Right hindlimb (tissue), 1 donor: ENCODE data around the gene MYO1F.
A peak's percentile ranks its signal among the peaks of the same experiment; 100 is the strongest.
"Not testable (repeated sequence)": the region's sequence is repeated elsewhere in the genome, so short reads cannot be mapped to it uniquely, and the experiment has no call there.

Experiments used
- DNase-seq: peaks from one replicate; pipeline ENCODE4 v3.0.0-alpha.2; 2018

Gene MYO1F

DNA sequence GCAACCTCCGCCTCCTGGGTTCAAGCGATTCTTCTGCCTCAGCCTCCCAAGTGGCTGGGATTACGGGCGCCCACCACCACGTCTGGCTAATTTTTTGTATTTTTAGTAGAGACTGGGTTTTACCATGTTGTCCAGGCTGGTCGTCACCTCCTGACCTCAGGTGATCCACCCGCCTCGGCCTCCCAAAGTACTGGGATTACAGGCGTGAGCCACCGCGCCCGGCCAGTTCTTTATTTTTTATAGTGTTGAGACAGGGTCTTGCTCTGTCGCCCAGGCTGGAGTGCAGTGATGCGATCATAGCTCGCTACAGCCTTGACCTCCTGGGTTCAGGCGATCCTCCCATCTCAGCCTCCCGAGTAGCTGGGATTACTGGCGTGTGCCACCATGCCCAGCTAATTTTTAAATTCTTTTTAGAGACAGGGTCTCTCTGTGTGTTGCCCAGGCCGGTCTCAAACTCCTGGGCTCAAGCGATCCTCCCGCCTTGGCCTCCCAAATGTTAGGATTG is 62.7 kb downstream of the MYO1F start:
- DNase-seq: not testable (repeated sequence)

DNA sequence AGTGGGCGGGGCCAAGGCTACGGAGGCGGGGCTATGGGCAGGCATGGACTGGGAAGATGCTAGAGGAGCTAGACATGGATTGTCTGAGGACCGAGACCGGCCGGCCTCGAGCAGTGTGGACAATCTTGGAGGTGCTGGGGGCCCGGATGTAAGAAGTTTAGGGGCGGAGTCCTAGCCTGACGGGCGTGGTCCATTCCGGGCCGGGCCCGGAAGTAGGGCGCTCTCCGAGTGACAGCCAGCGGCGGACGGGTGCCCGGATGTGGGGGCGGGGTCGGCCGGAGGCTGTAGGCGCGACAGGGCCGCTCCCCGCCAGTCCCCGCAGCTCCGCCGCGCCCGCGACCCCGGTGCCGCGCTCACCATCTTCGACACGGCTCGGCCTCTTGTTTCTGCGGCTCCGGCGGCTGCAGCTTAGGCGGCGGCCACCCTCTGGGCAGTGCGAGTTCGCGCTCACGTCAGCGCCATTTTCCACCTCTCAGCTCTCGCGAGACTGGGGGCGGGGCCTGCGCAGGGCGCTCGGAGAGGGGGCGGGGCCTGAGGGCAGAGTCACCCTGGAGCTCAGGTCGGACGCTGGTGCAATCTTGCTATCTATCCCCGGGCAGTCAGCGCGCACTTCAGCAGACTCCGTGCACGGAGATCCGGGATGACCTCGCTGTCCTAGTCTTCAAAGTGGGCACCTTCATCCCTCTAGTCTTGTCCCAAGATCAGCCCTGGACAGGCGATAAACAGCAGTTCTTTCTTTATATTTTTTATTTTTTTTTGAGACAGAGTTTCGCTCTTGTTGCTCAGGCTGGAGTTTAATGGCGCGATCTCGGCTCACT is 63.3 kb downstream of the MYO1F start, which contains the start of gene ZNF414:
Gene ZNF414, minus strand, starts transcription at position 481 of the 818 bp plus-strand sequence. Its CDS starts 121 bp downstream, at position 360.
- peak; percentile 97 for DNase-seq

DNA sequence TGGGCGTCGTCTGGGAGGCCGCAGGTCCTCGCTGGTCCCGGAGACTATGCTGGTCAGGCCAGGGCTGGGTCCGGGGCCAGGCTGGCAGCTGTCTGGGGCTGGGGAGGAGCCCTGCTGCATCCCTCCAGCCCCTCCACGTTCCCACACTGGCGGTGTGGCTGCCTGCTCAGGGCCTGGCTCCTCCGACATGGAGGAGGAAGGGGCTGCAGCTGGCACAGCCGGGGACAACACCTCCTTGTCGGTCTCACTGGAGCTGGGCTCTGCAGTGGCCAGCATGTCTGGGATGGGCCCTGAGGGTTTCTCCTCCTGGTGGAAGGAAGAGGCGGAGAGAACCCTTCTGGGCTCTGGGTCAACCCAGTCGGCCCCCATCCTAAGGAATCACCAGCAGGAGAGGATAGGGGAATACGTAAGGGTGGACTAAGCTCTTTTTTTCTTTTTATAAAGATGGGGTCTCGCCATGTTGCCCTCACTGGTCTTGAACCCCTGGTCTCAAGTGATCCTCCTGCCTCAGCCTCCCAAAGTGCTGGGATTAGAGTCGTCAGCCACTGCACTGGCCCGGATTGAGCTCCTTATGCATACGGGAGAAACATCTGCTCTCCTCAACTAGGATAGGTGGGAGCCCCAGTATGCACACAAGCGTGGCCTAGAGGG is 64.1 kb downstream of the MYO1F start:
- no peak for DNase-seq

DNA sequence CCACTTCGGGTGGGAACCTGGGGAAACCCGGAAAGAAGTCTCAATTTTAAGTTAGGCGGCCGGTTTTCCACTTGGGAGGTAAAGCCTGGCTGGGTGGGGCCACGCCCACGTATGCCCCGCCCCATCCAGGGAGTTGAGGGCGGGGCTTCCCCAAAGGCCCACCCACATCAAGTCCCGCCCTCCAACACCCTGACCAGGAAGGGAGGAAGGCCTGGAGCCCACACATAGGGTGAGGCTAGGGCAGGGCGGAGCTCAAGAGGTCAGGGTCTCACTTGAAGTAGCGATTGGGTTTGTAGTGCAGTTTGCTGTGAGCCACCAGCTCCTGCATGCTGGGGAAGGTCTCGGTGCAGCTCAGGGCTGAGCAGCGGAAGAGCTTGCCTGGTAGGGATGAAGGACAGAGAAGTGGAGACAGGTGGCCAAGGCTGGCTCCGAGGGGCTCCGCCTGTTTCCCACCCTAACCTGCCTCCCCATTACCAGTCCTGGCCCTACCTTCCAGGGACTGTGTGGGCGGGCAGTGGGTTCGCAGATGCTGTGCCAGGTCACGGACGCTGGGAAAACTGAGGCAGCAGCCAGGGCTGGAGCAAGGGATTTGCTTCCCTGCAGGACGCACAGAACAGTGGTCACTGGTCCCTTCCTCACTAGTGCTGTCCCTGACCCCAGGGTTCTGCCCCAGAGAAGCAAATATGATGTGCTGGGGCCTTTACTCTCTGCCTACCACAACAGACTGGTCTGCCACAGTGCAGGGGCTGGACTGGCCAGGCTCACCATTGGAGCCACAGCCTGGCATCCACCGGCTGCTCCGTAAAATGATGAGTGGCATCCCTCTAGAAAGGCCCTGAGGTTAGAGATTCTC is 64.9 kb downstream of the MYO1F start:
- no peak for DNase-seq

DNA sequence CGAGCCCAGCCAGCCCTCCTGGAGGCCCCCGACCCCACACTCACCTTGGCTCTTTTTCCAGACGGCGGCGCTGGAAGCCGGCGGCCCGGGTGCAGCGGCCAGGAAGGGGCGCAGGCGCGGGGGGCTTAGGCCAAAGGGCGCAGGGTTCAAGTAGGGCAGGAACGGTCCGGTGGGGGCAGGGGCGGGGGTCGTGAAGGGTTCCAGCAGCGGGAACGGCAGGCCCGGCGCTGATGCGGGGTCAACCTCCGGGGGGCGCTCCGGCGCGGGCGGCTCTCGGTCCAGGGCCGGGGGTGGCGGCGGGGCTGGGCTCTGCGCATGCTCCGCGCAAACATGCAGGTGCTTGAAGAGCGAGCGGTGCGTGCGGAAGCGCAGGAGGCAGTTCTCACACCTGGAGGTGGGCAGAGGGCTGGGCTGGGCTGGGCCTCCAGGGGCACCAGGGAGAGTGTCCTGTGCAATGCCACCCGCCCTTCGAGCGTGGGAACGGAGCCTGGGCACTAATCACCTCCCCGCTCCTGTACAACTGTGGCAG is 65.6 kb downstream of the MYO1F start:
- no peak for DNase-seq

DNA sequence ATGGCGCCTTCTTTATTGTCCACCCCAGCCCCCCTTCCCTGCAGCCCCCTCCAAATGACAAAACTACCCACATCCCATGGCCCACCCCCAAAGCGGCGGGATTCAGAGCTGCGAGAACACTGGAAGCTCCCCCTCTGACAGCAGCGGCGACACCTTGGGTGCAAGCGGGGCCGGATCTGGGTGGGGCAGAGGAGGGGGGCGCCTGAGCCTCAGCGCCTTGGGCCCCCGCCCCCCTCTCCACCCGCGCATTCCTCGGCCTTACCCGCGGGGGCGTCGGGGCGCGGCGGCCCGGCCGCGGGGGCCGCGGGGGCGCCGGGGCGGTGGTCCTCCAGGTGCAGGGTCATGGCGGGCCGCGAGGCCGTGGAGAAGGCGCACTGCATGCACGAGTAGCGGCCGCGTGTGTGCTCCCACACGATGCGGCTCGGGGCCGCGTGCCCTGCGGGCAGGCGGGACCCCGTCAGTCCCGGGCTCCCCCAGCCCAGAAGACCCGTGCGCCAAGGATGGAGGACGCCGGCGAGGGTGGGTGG is 66.6 kb downstream of the MYO1F start:
- no peak for DNase-seq

DNA sequence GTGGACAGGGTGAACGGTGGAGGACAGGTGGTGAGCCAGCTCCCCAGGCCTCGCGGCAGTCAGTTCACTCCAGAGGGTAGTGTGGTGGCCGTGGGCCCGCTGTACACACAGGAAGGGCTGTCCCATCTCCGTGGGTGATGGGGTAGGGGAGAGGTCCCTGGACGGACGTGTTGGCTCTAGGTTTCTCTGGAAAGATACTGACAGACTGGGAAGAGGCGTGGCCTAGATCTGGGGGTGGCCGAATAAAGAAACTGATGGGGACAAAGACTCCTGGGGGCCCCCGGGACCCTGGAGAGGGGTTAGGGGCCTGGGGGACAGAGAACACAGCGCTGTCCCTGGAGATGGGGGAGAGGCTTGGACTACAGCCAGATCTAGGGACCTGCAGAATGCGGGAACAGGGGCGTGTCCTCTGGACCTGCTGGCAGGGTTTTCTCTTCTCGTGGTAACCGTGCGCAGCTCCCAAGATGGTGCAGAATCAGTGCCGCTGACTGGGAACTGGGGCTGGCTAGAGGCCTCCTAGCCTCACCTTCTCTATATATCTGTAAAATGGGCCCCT is 70.8 kb downstream of the MYO1F start:
- no peak for DNase-seq

DNA sequence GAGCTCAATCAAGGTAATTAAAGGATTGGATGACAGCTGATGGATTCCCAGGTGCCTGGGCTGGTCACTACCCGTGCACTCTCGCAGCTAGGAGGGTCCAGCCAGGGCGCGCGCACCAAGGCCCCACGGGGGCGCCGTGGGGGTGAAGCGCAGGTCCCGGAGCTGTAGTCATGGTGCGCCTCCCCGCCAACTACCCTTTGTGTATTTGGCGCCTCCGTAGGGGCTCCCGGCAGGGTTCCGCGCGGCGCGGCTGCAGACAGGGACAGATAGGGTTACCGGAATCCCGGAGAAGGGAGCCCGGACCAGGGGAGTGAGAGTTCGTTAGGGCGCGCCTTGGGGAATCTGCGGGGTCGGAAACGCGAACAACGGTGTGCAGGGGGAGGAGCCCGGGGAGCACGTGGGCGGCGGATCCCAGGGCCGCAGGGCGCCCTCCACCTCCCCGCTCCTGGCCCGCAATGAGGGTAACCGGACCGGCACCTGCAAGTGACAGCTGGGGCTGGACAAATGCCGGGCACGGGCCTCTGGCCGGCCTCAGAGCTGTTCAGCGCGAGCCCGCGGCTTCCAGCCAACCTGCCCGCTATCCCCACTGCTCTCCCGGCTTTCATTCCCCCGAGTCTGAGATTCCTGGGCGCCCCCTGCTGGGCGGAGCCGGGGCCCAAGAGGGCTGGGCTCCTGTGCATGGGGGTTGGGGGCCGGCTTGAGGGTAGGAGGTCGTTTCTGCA is 71.4 kb downstream of the MYO1F start:
- peak; percentile 77 for DNase-seq

DNA sequence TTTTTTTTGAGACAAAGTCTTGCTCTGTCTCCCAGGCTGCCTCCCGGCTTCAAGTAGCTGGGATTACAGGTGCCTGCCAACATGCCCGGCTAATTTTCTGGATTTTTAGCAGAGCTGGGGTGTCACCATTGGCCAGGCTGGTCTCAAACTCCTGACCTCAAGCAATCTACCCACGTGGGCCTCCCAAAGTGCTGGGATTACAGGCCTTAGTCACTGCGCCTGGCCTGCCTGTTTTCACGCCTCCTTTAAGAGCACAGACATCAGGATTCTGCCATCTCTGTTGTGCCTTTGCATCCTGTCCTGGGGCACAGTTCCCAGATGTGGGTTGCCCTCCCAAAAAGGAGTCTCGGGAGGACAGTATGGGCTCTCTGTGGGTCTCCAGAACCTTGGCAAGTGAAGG is 72.3 kb downstream of the MYO1F start:
- DNase-seq: no peak

DNA sequence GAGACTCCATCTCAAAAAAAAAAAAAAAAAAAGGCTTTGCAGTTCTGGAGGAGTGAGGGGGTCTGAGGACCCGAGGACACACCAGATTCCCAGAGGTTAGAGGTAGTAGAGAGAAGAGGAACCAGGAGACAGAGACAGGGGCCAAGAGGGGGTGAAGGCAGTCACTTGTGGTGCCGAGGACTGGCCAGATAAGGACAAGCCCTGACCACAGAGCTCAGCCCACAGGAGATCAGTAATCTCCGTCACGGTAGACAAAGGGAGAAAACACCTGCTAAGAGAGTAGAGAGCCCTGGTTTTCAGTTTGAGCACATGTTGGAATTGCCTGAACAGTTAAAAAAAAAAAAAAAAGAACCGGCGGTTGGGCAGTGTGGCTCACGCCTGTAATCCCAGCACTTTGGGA is 73.1 kb downstream of the MYO1F start:
- no peak for DNase-seq

DNA sequence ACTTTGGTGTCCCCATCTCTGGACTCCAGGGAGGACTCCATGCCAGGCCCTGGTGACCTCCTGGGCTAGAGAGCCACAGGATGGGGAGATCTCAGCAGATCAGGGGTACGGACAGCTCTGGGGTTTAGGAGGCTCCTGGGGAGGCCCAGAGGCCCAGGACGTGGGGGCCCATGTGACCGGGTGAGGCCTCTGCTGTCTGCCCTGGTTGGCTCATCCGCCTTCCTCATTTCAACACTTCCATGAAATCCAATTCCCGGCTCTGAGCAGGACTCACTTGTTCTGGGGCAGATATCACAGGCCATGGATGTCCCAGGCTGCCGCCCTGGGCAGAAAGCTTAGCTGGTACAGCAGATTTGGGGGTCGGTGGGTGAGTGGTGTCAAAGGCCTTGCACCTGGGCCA is 73.7 kb downstream of the MYO1F start:
- no peak for DNase-seq

DNA sequence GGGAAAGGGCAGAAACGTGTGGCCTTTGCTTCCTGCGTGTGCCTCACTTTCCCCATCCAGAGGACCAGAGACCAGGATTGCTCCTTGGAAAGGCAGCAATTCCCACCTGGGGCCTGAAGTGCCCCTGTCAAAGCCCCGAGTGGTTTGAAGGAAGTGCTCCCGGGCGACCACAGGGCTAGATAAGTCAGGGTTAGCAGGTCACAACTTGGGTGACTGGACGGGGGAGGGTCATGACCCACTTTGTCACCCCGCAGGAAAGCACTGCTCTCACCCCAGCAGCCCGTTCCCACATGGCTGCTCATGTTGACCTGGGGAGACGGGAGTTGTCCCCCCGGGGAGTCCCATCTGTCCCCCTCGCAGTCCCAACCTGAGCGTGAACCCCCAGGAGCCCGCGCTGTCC is 75.3 kb downstream of the MYO1F start:
- DNase-seq: no peak

DNA sequence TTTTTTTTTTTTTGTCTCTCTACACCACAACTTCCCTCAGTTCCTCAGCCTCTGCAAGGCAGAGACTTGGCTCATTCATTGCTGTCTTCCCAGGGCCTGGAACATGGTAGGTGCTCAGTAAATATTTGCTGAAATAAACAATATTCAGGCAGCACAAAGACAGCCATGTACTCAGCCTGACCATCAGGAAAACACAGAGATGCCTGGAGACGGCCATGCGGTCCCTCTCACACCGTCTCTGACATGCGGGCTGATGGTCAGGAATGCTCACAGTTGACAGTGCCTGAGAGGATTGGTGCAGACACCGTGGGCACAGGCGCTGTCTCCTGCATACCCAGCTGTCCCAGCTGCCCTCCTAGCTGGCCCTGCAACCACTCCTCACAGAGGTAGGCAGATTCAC is 75.7 kb downstream of the MYO1F start:
- DNase-seq: no peak

DNA sequence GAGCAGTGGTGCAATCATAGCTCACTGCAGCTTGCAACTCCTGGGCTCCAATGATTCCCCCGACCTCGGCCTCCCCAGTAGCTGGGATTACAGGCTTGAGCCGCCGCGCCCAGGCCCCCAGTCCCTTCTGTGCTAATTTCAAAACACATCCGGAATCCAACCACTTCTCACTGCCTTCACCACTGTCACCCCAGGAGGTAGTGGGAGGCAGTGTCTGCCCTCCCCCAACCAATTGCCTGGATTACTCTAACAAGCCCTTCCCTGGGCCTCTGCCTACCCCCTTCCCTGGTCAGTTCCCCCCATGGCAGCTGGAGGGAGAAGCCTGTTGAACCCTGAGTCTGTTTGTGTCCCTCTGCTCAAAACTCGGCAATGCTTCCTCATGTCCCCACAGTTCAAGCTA is 77.1 kb downstream of the MYO1F start:
- DNase-seq: no peak

DNA sequence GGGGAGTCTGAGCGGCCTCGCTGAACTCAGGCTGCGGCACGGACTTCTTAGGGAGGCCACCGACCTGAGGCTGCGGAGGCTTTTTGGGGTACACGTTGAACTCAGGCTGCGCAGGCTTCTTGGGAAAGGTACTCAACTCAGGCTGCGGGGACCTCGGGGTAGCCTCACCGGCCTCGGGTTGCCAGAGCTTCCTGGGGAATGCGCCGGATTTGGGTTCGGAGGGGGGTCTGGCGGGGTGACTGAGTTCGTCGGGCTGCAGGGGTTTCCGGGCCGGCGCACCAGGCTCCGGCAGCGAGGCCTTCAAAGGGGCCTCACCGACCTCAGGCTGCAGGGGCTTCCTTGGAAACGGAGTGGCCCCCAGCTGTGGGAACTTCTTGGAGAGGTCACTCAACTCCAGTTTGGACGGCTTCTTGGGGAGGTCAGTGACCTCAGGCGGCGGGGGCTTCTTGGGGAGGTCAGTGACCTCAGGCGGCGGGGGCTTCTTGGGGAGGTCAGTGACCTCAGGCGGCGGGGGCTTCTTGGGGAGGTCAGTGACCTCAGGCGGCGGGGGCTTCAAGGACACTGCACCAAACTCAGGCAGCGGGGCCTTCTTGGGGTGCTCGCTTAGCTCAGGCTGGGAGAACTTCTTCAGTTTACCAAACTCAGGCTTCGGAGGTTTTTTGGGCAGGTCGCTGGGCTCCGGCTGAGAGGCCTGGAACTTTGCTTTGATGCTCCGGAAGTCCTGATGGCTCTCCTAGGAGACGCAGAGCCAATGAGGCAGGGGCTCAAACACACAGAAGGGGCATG is 78.0 kb downstream of the MYO1F start:
- DNase-seq: no peak

DNA sequence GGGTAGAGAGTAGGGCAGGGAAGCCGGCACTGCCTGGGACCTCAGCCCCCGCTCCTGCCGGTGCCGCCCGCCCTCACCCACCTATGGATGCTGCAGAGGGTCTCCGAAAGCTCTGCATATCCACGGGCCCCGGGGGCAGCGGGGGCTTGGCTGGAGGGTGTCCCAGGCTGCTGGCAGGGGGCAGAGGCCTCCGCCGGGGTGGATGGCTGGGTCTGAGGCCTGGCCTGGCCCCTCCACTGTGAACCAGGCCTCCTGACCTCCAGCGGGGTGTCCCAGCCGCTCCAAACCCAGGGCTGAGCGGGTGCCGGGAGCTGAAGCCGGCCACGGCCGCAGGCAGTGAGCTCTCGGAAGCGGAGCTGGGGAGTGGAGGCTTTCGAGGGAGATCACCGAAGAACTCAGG is 78.9 kb downstream of the MYO1F start:
- no peak for DNase-seq

DNA sequence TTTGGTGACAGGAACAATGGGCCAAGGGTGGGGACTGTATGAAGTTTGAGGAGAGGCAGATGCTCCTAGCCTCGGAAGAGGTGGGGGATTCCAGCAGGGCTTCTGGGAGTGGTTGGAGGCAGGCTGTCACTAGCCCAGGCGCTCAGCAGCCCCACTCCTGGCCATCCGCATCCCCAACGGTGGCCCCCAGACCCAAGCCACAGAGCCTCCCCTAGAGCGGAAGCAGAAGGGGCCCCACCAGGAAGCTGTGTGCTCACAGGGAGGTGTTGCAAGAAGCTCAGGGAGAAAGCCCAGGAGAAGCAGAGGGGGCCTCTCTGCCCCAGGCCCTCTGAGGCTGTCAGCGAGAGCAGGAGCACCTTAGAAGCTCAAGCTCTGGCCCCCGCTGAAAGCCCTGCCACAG is 83.1 kb downstream of the MYO1F start:
- no peak for DNase-seq

DNA sequence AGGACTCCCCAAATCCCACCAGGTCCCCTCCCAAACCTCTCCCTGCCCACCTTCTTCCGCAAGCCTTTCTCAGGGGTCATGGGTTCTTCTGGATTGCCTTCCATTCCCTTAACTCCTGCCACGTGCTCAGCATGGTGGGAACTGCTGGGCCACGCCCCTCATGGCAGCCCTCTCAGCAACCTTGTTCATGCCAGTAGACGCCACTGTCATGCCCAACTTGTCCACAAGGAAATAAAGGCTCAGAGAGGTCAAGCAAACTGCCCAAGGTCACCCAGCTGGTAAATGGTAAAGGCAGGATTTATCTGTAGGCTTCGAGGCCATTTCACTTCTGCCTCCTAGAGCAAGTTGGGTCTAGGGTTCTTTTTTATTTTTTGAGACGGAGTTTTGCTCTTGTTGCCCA is 85.7 kb downstream of the MYO1F start:
- DNase-seq: no peak

DNA sequence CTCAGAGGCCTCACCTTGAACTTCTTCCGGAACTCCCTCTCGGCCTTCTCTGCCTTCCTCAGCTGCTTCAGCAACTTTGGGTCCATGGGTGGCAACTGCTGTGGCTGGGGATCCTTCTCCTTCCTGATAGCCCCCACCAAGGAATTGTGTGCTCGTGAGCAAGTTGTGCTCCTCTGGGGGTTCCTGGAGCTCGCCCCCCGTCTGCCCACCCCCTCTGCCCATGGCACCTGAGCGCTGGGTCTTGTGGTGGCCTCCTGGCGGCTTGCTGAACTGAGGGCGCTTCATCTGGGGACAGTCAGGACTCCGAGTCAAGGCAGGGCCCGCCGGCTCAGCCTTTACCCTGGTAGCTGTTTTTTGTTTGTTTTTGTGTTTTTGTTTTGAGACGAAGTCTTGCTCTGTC is 86.4 kb downstream of the MYO1F start:
- DNase-seq: no peak

DNA sequence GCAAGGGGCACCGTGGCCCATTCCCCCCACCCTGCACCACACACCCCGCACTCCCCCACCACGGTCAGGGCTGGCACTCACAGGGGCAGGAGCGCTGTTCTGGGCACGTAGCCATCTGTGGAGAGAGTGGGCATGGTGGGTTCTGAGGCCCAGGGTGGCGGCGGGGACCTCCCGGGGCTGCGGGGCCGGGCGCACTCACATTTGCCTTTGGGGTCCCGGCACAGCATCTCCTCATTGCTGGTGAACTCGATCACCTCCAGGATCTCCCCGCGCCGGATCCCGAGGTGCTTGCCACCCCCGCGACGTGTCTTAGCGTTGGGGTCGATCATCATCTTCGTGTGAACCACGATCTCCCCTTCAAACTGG is 86.9 kb downstream of the MYO1F start:
- no peak for DNase-seq
